Measurements from ENCODE around the gene NMRAL1. TPM values are rescaled to one million over a fixed set of nuclear protein-coding genes. Genes with fewer than 3 reads are reported as not detected.

NMRAL1 gene
- total RNA-seq, 1 experiment from 2014 or later: 48.6 TPM

DNA sequence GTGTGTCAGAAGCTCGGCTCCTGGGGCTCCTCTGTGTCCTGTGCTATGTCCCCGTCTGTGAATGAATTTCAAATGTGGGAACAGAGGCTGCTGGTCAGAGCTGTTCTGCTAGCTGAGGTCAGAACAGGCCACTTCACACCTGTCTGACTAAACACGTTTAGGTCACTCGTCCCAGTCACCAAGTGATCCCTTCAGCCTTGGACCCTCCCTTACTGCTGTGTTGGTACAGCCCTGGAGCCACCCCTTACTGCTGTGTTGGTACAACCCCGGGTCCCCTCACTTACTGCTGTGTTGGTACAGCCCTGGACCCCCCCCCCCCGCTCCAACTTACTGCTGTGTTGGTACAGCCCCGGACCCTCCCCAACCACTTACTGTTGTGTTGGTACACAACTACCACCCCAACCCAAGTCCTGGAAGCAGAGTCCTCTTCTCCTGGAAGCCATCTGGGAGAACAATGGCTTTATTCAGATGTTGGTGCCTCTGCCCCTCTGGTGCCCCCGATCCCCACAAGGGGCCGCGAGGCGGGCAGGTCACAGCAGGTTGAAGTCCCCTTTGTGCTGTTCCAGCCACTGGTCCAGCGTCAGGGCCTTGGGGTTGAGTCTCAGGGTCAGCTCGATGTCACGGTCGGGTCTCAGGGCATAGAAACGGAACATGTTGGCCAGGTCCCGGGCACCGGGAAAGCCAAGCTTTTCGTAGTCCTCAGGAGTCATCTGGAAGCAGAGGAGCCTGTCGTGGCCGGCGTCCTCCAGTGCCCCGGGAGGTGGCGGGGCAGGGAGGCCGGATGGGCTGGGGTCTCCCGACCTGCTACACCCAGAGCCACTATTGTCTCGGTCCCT, 13.0 kb downstream of the NMRAL1 start:
- no TSS peak for BruUV-seq (replicated peaks)
- H3K27me3 Mint-ChIP-seq (ENCODE audit: insufficient read depth, unreplicated experiment): no peaks in the 10 kb centered on the region
- no peaks in the 10 kb centered on the region for H3K9me3 Mint-ChIP-seq (ENCODE audit: unreplicated experiment)
- H3K36me3 Mint-ChIP-seq (ENCODE audit: insufficient read depth, unreplicated experiment): peaks cover 66% of the 10 kb centered on the region
- no peak overlapping the region for H3K4me3 Mint-ChIP-seq (ENCODE audit: unreplicated experiment)
- TF ChIP-seq, protein P1, sequence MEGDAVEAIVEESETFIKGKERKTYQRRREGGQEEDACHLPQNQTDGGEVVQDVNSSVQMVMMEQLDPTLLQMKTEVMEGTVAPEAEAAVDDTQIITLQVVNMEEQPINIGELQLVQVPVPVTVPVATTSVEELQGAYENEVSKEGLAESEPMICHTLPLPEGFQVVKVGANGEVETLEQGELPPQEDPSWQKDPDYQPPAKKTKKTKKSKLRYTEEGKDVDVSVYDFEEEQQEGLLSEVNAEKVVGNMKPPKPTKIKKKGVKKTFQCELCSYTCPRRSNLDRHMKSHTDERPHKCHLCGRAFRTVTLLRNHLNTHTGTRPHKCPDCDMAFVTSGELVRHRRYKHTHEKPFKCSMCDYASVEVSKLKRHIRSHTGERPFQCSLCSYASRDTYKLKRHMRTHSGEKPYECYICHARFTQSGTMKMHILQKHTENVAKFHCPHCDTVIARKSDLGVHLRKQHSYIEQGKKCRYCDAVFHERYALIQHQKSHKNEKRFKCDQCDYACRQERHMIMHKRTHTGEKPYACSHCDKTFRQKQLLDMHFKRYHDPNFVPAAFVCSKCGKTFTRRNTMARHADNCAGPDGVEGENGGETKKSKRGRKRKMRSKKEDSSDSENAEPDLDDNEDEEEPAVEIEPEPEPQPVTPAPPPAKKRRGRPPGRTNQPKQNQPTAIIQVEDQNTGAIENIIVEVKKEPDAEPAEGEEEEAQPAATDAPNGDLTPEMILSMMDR (IDR thresholded peaks at IDR 0.05; ENCODE audit: unreplicated experiment): no peak
- no peak overlapping the region for H3K27ac Mint-ChIP-seq (ENCODE audit: low read depth, unreplicated experiment)
- CTCF ChIA-PET: interaction anchor here (0.6 to 1.3 kb wide), 2 partner anchors 32 to 559 kb away, joined by 3 read pairs; no protein-coding TSS in a partner anchor
- peaks cover 18% of the 10 kb centered on the region for H3K4me1 Mint-ChIP-seq (ENCODE audit: insufficient read depth, unreplicated experiment)
- intact Hi-C loops (cut with micrococcal nuclease): no loop called here
- POLR2A ChIA-PET: interaction anchor here (0.6 to 2.0 kb wide), 3 partner anchors 35 to 483 kb away, joined by 3 to 5 read pairs (median 3); no protein-coding TSS in a partner anchor
- no peak for DNase-seq (ENCODE audit: unreplicated experiment)

DNA sequence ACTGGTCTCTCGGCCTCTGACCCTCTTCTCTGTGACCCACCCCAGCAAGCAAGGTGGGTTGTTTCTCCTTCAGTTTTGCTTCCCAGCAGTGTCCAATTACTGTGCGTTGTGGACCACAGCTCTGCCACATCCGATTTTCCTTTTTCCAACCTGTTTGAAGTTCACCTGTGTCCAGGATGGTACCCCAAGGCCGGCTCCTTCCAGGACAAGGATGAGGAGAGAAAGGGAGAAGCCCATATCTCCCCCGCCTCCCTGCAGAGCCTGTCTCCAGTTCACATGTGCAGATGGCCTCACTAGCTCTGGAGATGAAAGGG, 13.5 kb downstream of the NMRAL1 start:
- BruUV-seq (replicated peaks): no TSS peak
- H3K27me3 Mint-ChIP-seq (ENCODE audit: insufficient read depth, unreplicated experiment): no peaks in the 10 kb centered on the region
- peaks cover 18% of the 10 kb centered on the region for H3K4me1 Mint-ChIP-seq (ENCODE audit: insufficient read depth, unreplicated experiment)
- TF ChIP-seq, protein P1 (IDR thresholded peaks at IDR 0.05; ENCODE audit: unreplicated experiment): no peak
- CTCF ChIA-PET: interaction anchor here (0.6 to 1.3 kb wide), 2 partner anchors 32 to 558 kb away, joined by 3 read pairs; no protein-coding TSS in a partner anchor
- intact Hi-C loops (cut with micrococcal nuclease): no loop called here
- H3K9me3 Mint-ChIP-seq (ENCODE audit: unreplicated experiment): no peaks in the 10 kb centered on the region
- no peak for DNase-seq (ENCODE audit: unreplicated experiment)
- no peak overlapping the region for H3K27ac Mint-ChIP-seq (ENCODE audit: low read depth, unreplicated experiment)
- peaks cover 65% of the 10 kb centered on the region for H3K36me3 Mint-ChIP-seq (ENCODE audit: insufficient read depth, unreplicated experiment)
- POLR2A ChIA-PET: interaction anchor here (0.7 to 2.0 kb wide), 2 partner anchors 35 to 484 kb away, joined by 3 to 5 read pairs; no protein-coding TSS in a partner anchor
- no peak overlapping the region for H3K4me3 Mint-ChIP-seq (ENCODE audit: unreplicated experiment)

DNA sequence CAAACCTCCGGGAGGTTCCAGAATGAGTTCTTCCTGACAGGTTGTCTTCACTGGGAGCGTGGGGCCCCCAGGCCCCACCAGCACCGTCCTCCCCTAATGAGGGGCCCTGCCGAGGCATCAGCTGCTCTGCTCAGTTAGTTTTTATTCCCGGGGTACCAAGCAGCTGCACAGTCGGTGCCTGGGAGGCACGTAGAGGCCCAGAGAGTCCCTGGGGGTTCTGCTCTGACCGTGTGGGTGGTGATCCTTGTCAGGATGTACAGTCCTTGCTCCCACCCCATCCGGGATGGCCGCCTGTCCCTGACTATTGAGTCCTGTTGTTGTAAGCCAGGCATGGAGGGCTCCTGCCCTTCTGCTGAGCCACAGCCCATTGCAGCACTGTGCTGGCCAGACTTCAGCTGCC, 18.5 kb downstream of the NMRAL1 start:
- POLR2A ChIA-PET: interaction anchor here (1.1 kb wide), 1 partner anchor 8 kb away, joined by 4 read pairs; no protein-coding TSS in a partner anchor
- no peak for DNase-seq (ENCODE audit: unreplicated experiment)
- Mint-ChIP-seq H3K4me1 (ENCODE audit: insufficient read depth, unreplicated experiment) (peaks cover 7% of the 10 kb centered on the region), H3K27me3 (ENCODE audit: insufficient read depth, unreplicated experiment) (no peaks in the 10 kb centered on the region), H3K4me3 (ENCODE audit: unreplicated experiment) (no peak overlapping the region), H3K9me3 (ENCODE audit: unreplicated experiment) (no peaks in the 10 kb centered on the region), H3K27ac (ENCODE audit: low read depth, unreplicated experiment) (no peak overlapping the region), H3K36me3 (ENCODE audit: insufficient read depth, unreplicated experiment) (peaks cover 93% of the 10 kb centered on the region)
- intact Hi-C loops (cut with micrococcal nuclease): no loop called here
- no TSS peak for BruUV-seq (replicated peaks)
- TF ChIP-seq, protein P1 (IDR thresholded peaks at IDR 0.05; ENCODE audit: unreplicated experiment): no peak
- CTCF ChIA-PET: no interaction called here

DNA sequence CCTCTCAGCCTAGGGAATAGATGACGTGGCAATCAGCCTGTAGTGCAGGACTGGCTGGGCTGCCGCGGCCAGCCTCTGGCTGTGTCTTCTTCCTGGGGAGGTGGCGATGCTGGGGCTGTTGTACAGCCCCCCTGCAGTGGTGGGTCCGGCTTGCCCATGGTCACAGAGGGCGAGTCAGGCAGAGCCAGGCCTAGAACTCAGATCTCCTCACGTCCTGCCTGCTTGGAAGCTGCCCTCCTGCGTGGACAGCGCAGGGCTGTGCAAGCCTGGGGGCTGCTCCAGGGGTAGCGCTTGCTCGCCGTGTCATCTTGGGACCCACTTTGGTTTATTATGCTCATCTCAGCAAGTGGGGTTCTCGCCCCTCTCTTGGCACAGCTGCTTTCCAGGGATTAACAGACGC, 19.3 kb downstream of the NMRAL1 start:
- ChIA-PET CTCF (interaction anchor here (0.5 kb wide), 1 partner anchor 258 kb away, joined by 5 read pairs; no protein-coding TSS in a partner anchor), POLR2A (interaction anchor here (0.8 to 1.1 kb wide), 2 partner anchors 9 to 14 kb away, joined by 3 to 4 read pairs; no protein-coding TSS in a partner anchor)
- peaks cover 7% of the 10 kb centered on the region for H3K4me1 Mint-ChIP-seq (ENCODE audit: insufficient read depth, unreplicated experiment)
- no peak overlapping the region for H3K27ac Mint-ChIP-seq (ENCODE audit: low read depth, unreplicated experiment)
- no peaks in the 10 kb centered on the region for H3K27me3 Mint-ChIP-seq (ENCODE audit: insufficient read depth, unreplicated experiment)
- no peaks in the 10 kb centered on the region for H3K9me3 Mint-ChIP-seq (ENCODE audit: unreplicated experiment)
- no peak overlapping the region for H3K4me3 Mint-ChIP-seq (ENCODE audit: unreplicated experiment)
- BruUV-seq (replicated peaks): no TSS peak
- TF ChIP-seq, protein P1 (IDR thresholded peaks at IDR 0.05; ENCODE audit: unreplicated experiment): no peak
- intact Hi-C loops (cut with micrococcal nuclease): no loop called here
- no peak for DNase-seq (ENCODE audit: unreplicated experiment)
- H3K36me3 Mint-ChIP-seq (ENCODE audit: insufficient read depth, unreplicated experiment): peaks cover 94% of the 10 kb centered on the region
